ENCODE results near the gene RAB36.

DNA sequence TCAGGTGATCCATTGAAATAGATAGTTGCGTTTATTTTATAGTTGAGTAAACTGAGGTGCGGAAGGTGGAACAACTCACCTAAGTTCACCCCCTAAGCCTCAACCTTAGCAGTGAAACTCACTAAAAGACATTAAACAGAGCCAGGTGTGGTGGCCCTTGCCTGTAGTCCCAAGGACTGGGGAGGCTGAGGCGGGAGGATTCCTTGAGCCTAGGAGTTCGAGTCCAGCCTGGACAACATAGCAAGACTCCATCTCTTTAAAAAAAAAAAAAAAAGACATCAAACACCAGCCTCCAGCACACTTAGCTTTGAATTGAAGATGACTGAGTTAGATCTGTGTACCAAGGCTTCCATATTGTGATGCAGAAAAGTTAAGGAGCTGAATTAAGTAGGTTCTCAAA, 845 bp upstream of the RAB36 start:
- TF ChIP-seq POLR2A (IDR thresholded peaks at IDR 0.05): no peak
- TF ChIP-seq, protein P1, sequence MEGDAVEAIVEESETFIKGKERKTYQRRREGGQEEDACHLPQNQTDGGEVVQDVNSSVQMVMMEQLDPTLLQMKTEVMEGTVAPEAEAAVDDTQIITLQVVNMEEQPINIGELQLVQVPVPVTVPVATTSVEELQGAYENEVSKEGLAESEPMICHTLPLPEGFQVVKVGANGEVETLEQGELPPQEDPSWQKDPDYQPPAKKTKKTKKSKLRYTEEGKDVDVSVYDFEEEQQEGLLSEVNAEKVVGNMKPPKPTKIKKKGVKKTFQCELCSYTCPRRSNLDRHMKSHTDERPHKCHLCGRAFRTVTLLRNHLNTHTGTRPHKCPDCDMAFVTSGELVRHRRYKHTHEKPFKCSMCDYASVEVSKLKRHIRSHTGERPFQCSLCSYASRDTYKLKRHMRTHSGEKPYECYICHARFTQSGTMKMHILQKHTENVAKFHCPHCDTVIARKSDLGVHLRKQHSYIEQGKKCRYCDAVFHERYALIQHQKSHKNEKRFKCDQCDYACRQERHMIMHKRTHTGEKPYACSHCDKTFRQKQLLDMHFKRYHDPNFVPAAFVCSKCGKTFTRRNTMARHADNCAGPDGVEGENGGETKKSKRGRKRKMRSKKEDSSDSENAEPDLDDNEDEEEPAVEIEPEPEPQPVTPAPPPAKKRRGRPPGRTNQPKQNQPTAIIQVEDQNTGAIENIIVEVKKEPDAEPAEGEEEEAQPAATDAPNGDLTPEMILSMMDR (IDR thresholded peaks at IDR 0.05): no peak
